Measurements from ENCODE around the gene CDC6.

Gene CDC6, protein sequence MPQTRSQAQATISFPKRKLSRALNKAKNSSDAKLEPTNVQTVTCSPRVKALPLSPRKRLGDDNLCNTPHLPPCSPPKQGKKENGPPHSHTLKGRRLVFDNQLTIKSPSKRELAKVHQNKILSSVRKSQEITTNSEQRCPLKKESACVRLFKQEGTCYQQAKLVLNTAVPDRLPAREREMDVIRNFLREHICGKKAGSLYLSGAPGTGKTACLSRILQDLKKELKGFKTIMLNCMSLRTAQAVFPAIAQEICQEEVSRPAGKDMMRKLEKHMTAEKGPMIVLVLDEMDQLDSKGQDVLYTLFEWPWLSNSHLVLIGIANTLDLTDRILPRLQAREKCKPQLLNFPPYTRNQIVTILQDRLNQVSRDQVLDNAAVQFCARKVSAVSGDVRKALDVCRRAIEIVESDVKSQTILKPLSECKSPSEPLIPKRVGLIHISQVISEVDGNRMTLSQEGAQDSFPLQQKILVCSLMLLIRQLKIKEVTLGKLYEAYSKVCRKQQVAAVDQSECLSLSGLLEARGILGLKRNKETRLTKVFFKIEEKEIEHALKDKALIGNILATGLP

DNA sequence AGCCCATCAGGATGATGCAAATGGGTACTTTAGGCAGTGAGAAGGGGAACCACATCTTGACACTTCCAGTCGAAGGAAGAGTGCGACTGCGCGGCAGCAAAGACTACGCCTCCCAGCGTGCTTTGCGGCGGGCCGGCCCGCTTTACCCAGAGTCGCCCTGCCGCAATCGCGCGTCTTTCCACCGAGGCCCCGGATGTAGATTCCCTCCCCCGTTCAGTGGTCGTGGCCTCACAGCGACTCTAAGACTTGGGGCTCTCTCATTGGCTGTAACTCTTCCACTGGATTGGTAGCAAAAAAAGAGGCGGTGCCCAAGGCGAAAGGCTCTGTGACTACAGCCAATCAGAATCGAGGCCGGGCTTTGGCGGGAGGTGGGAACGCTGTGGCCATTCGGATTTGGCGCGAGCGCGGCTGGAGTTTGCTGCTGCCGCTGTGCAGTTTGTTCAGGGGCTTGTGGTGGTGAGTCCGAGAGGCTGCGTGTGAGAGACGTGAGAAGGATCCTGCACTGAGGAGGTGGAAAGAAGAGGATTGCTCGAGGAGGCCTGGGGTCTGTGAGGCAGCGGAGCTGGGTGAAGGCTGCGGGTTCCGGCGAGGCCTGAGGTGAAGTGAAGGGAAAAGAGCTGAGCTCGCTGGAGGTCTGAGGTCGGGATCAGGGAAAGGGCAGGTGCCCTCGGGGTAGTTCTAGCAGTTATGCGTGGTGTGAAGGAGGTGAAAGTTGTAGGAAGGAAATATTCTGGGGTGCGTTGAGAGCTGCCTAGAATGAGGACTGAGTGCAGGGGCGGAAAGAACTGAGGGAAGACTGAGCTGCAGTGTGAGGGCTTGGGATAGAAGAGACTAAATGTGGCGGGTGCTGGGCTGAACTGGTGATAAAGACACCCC is at the start of gene CDC6:
Gene CDC6 (plus strand): TSS at position 386 of the 876 bp plus-strand sequence. CDS start 1,542 bp downstream, outside the sequence.
- in situ Hi-C loops (cut with MboI; ENCODE audit: low sequenced_read_pairs), result no loop called here

DNA sequence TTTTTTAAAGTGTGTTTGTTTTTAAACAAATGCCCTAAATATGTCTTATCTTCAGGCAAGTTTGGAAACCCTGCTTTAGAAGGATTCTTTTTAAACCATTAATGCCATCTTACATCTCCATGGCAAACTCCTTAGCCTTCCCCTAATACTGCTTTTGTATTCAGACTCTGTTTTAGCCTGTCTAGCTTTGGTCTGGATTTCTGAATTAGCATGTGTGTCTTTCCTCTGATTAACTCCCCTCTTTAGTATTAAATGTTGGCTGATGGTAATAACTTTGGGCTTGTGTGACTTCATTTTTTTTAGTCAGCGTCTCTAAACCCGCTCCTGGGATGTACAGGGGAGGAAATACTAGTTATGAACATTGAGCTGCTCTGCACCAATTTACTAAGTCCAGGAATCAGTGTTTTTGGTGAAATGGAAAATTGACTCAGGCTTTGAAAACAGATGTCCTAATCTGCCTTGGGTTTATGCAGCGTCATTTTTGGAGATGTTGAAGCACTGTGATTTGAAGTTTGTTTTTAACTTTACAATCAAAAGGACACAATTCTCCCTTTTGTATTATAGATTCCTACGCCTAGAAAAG is 46.3 kb upstream of the CDC6 start:
- in situ Hi-C loops (cut with MboI; ENCODE audit: low sequenced_read_pairs), result no loop called here

DNA sequence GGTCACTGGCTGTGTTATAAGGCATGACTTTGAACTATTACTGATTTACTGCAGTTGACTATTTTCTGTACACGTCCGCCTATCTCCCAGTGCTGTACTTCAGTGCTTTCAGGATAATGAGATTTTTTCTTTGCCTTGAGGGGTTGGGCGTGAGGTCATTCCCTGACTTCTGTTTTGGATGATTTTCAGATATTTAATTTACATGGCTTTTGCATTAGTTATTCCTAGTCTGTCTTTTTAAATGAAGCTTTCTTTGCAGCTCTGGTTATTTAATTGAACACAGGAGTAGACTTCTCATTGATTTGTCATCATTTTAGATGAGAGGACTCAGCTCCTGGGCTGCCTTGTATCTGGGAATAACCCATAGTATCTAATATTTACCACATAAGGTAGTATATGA is 44.9 kb upstream of the CDC6 start:
- in situ Hi-C loops (cut with MboI; ENCODE audit: low sequenced_read_pairs), result no loop called here

DNA sequence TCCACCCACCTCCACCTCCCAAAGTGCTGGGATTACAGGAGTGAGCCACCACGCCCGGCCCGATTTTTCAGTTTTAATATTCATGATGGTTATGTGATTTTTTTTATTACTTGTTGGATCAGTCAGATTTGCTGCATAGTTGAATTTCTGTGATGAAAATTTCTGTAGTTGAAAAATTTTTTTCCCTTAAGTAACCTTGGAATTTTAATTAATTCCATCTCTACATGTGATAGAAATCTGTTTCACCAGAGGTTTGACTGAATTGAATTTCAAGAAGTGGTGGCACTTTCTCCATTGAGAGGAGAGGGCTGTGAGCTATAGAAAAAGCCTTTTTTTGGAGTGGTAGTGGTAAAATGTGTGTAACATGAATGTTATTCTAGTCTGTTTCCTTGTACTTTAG is 43.9 kb upstream of the CDC6 start:
- in situ Hi-C loops (cut with MboI; ENCODE audit: low sequenced_read_pairs), result no loop called here

DNA sequence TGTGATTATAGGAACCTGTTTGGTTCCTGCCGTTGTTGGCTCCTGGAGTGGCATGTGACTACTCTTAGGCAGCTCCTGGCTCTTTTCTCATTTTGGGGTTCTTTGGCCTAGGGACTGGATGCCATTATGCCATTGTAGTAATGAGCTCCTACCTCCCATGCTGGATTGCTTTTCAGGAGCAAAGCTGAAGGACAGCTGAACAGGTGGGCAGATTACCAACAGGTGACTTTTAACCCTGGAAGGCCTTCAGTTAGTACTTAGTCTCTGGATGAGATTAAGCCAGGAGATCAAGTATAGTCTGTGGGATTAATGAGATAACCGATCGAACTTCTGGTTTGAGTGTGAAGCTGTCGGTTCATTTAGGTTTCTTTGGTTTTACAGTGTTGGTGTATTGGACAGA is 43.4 kb upstream of the CDC6 start:
- in situ Hi-C loops (cut with MboI; ENCODE audit: low sequenced_read_pairs), result no loop called here

DNA sequence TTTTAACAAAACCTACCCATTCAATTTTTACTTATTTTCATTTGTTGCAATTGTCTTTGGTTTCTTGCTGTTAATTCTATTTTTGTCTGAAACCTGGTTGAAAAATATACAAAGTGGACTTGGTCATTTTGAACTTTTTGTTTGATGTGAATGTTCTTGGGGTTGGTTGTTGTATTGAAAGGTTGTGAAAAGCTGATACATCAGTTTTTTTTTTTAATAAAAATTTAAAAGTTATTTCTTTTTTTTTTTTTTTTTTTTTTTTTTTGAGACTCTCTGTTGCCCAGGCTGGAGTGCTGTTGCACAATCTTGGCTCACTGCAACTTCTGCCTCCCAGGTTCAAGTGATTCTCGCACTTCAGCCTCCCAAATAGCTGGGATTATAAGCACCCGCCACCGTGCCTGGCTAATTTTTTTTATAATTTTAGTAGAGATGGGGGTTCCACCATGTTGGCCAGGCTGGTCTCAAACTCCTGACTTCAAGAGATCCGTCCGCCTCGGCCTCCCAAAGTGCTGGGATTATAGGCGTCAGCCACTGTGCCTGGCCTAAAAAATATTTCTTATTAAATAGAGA is 39.7 kb upstream of the CDC6 start:
- in situ Hi-C loops (cut with MboI; ENCODE audit: low sequenced_read_pairs), result no loop called here

DNA sequence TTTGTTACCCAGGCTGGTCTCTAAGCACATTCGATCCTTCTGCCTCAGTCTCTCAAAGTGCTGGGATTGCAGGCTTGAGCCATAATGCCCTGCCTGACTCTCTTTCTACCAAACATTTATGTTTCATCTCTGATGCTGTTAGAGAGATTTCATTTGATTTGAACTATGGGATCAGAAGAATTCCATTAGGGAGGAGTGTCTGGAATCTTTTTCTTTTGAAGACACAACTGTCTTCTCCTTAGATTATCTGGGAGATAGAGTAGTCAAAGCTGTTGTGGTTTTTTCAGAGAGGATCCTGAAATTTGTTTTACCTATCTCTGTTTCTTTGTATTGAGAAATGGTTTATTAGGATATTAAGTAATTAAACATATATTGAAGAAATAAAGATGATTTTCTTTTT is 39.2 kb upstream of the CDC6 start:
- in situ Hi-C loops (cut with MboI; ENCODE audit: low sequenced_read_pairs), result no loop called here

DNA sequence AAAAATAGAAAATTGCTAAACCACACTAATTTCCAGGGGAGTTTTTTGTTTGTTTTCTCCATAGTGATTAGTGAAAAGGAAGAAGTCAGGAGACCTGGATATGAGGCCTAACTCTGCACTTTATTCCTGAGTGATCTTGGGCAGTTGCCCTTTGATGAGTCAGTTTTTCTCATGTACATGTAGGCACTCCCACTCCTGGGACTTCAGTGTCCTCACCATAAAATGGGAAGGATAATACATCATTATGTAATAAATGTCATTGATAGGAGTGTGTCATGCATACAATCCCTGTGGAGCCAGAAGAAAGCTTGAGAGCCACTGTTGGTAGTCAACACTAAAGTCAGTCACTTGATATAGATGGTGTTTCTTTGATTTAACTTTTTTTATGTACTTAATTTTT is 36.1 kb upstream of the CDC6 start:
- in situ Hi-C loops (cut with MboI; ENCODE audit: low sequenced_read_pairs), result no loop called here

DNA sequence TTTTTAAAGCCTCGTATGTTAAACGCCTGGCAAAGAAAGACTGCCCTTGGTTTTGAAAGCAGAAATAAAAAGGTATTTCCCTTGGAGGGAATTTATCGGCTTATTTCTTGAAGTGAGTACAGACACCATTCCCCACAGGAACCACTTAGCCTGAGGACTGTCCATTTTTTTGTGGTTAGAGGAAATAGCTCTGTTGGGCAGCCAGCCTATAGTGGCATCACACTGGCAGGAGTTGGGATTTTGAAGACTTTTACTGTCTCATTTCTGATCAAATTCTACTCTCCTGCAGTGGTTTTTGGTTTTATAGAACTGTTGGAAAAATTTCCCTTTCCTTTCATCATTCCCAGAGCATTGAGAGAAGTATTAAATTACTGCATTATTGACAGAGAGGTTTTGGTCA is 34.1 kb upstream of the CDC6 start:
- in situ Hi-C loops (cut with MboI; ENCODE audit: low sequenced_read_pairs), result no loop called here

DNA sequence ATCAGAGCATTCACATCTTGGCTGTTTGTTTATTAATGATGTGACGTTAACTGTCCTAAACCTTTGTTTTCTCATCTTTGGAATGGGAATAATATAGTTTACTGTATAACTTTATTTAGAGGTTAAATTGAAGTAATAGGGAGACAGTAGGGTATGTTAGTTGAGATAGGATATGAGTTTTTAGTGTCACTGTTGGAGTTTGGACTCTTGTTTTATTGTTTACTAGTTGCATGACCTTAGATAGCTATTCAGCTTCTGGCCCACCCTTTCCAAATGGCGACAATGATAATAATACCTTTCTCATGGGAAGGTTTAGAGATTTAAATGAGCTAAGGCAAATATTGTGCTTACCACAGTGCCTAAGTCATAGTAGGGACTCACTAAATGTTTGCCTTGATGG is 28.2 kb upstream of the CDC6 start:
- in situ Hi-C loops (cut with MboI; ENCODE audit: low sequenced_read_pairs), result no loop called here

DNA sequence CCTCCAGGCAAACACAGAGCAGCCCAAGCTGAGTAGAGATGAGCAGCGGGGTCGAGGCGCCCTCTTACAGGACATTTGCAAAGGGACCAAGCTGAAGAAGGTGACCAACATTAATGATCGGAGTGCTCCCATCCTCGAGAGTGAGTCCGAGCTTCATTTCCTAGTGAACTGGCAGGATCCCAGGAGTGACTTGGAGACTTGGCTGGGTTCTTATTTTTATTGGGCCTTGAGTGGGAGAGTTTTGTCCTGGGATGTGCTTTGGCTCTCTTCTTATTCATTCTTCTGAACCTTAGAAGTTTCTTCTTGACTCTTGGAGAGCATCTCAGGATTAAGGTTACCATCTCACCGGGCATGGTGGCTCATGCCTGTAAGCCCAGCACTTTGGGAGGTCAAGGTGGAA is 27.2 kb upstream of the CDC6 start:
- in situ Hi-C loops (cut with MboI; ENCODE audit: low sequenced_read_pairs), result no loop called here

DNA sequence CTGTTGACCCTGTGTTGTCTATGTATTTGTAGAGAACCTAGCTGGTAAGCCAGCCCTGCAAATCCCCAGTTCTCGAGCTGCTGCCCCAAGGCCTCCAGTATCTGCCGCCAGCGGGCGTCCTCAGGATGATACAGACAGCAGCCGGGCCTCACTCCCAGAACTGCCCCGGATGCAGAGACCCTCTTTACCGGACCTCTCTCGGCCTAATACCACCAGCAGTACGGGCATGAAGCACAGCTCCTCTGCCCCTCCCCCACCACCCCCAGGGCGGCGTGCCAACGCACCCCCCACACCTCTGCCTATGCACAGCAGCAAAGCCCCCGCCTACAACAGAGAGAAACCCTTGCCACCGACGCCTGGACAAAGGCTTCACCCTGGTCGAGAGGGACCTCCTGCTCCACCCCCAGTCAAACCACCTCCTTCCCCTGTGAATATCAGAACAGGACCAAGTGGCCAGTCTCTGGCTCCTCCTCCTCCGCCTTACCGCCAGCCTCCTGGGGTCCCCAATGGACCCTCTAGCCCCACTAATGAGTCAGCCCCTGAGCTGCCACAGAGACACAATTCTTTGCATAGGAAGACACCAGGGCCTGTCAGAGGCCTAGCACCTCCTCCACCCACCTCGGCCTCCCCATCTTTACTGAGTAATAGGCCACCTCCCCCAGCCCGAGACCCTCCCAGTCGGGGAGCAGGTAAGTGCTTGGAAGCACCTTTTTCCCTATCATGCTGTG is 23.1 kb upstream of the CDC6 start:
- in situ Hi-C loops (cut with MboI; ENCODE audit: low sequenced_read_pairs), result no loop called here

DNA sequence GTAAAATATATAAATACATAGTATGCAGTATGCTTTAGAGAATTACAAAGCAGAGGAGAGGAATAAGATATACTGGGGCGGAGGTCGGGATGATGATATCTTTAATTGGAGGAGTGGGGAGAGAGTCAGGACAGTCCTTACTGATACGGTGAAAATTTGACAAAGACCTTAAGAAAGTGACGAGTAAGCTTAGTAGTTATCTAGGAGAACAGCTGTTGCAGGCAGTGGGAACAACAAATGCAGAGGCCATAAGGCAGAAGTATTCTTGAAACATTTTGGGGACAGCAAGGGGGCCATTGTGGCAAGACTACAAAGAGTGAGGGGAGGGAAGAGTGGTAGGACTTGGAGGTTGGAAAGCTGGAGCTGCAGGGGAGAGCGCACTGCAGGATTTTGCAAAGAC is 22.3 kb upstream of the CDC6 start:
- in situ Hi-C loops (cut with MboI; ENCODE audit: low sequenced_read_pairs), result no loop called here

DNA sequence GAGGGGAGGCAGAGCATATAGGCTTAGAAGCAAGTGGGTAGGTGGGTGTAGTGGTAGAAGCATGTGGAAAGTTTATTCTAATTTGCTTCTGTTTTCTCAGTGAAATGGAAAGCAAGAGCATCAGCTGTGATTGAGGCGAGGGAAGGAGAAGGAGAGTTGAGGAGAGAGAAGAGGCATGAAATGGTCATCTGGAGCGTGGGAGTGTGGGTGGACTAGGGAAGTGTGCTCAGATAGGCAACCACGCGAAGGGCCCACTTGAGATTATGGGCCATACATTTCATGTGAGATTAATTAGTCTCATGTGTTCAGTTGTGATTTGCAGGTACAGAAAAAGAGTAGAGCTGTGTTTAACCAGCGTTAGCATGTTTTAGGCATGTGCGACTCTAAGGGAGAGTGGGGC is 20.8 kb upstream of the CDC6 start:
- in situ Hi-C loops (cut with MboI; ENCODE audit: low sequenced_read_pairs), result no loop called here

DNA sequence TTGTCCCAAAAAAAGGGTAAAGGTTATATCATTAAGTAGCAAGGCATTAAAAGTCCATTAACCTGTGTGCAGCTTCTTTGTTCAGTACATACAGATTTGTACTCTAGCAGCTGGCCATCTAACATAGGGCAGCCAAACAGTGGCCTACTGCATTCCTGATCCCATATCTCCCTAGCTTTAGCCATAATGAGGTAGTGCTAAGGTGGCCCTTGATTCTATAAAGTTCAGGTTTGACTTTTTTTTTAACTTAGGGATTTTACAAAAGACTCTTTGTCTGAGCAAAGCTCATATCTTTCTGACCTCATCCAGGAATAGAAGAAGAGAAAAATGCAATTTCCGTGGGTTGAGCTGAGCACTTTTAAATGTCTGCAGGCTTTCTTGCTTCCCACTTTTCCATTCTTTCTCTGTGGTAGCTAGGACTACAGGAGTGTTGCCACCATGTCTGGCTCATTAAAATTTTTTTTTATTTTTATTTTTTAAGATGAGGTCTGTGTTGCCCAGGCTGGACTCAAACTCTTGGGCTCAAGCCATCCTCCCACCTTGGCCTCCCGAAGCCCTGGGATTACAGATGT is 19.5 kb upstream of the CDC6 start:
- in situ Hi-C loops (cut with MboI; ENCODE audit: low sequenced_read_pairs), result no loop called here

DNA sequence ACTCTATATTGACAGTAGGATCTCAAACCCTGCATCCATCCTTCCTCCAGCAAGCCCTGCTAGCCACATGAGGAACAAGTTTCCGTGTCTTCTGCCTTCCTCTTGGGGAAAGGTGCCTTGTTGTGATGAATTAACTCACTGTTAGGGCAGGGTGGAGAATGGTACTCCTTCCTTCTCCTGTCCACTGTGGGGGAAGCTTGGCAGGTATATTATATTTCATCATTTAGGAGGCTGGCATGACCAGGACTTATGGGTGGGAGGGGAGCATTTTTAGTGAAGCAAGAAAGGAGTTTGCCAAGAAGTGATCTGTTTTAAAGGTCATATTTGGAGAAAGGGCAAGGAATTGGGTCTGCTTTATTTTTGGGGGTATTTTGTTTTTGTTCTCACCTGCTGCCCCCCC is 9.3 kb upstream of the CDC6 start:
- in situ Hi-C loops (cut with MboI; ENCODE audit: low sequenced_read_pairs), result no loop called here

DNA sequence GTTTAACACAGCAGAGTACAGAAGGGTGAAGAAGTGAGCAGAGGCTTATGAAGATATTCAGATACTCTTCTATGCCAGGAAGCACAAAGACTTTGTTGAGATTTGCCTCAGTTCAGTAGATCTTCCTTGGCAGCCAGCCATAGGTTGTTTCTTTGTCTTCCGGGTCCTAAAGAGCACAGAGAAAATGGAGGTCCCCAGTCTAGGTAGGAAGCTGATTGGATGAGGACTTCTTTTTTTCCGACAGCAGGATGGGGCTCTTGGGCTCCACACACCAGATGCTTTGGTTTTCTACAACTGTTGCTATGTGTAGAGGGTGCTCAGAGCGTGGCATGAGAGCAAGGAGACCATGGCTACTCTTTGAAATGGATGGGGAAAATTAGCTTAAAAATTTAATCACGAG is 8.3 kb upstream of the CDC6 start:
- in situ Hi-C loops (cut with MboI; ENCODE audit: low sequenced_read_pairs), result no loop called here

DNA sequence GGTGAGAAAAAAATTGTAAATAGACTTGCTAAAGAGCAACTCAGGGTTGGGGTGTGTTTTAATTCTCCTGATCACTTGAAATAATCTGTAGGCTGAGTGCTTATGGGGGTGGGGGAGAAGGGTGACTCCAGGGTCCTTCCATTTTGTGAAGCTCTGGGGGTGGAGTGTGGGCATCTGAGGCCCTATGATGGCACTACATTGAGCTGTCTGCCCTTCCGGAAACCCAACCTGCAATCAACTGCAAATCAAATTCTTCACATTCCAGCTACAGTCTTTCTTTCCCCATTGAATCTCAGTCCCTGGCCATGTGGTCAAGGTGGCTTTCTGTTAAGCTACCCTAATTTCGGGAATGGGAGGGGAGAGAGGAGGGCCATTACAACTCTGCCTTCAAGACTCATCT is 6.0 kb upstream of the CDC6 start:
- in situ Hi-C loops (cut with MboI; ENCODE audit: low sequenced_read_pairs), result no loop called here

DNA sequence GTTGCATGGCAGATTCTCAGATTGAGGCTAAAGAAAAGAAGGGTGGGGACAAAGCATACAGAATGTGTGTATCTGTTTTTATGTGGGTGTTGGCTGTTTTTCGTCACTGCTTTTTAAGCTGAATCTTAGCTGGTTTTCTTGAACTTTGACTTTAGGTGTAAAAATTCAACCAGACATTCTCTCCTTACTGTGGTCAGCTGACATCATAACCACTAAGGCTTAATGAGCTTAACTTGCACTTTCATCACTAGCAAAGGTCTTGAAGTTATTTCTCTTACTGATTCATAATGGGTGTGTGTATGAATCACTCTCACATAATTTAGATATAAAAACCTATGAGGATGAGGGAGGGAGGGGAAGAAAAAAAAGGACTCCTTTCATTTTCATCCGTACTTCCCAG is 4.0 kb upstream of the CDC6 start:
- in situ Hi-C loops (cut with MboI; ENCODE audit: low sequenced_read_pairs), result no loop called here

DNA sequence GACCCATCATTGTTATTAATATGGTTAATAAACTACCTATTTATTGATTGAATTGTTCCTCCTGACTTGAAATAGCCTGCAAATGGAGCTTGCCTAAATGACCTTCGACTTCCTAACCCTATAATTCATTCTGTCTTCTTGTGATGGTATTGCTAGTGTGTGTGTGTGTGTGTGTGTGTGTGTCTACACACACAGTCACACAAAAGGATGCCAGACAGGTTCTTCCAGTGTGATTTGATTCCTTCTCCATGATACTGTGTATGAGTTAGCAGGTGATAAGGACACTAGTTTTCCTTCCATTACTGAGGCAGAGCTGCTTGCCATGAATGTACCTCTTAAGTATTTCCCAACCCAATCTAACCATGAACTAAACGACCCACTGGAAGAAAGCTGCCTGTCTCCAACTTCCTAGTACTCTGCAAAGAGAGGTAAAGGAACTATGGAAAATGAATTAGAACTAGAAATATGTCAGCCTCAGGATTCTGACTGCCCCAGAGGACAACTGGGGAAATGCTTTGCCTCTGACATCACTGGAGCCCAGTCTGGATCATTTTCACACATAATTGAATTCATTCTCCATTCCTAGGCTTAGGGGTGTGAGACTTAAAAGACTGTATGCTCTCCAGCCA is 3.5 kb upstream of the CDC6 start:
- in situ Hi-C loops (cut with MboI; ENCODE audit: low sequenced_read_pairs), result no loop called here
